Loucy (cell line): ENCODE data around the gene DDX31.

Experiments
- EZH2phosphoT487 ChIP-seq: fragments of 200-600 bp; IDR thresholded peaks from 2 replicates; pipeline ENCODE4 v1.6.1; 2018; ENCODE audit warnings: antibody characterized with exemption, mild to moderate bottlenecking, moderate library complexity, borderline replicate concordance
- TF ChIP-seq, protein P1 (sequence below): fragments of 200-600 bp; sonication (generic); conservative IDR thresholded peaks from 2 replicates; pipeline ENCODE4 v1.5.1; 2014; ENCODE audit warnings: mild to moderate bottlenecking, antibody characterized with exemption, low read length

DNA sequence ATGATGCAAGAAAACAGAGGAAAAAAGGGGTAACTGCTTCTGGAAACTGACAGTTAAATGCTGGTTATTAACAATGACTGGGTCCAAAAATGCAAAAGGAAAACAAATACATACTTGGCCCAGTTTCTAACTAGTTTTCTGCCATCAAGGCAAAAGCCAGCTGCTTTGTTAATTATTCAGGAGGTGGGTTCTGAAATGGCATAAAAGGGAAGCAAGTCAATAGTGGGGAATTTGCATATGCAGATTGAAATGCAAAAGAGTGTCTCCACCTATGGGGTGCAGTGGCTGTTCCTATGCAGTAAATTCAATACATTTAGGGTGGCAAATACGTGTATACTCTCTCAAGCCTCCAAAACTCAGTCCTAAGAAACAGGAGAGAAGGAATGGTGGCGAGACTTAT lies 54.0 kb downstream of the DDX31 start:
- TF ChIP-seq, protein P1, sequence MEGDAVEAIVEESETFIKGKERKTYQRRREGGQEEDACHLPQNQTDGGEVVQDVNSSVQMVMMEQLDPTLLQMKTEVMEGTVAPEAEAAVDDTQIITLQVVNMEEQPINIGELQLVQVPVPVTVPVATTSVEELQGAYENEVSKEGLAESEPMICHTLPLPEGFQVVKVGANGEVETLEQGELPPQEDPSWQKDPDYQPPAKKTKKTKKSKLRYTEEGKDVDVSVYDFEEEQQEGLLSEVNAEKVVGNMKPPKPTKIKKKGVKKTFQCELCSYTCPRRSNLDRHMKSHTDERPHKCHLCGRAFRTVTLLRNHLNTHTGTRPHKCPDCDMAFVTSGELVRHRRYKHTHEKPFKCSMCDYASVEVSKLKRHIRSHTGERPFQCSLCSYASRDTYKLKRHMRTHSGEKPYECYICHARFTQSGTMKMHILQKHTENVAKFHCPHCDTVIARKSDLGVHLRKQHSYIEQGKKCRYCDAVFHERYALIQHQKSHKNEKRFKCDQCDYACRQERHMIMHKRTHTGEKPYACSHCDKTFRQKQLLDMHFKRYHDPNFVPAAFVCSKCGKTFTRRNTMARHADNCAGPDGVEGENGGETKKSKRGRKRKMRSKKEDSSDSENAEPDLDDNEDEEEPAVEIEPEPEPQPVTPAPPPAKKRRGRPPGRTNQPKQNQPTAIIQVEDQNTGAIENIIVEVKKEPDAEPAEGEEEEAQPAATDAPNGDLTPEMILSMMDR, result no peak
- TF ChIP-seq EZH2phosphoT487, result no peak
